ENCODE results near the gene TTLL3. TPM values are rescaled to one million over a fixed set of nuclear protein-coding genes. Genes with fewer than 3 reads are reported as not detected.
"Not testable (repeated sequence)": the region's sequence is repeated elsewhere in the genome, so short reads cannot be mapped to it uniquely, and the experiment has no call there.

TTLL3 gene
- total RNA-seq, 2 donors from 2014 or later: 24.1 to 88.0 TPM

GRCh38 chr3:9866639-9867038 lies 56.6 kb downstream of the TTLL3 start:
- Histone ChIP-seq H3K27ac (no peak overlapping the region), H3K4me1 (peaks cover 7% of the 10 kb centered on the region), H3K27me3 (no peaks in the 10 kb centered on the region), H3K4me3 (no peak overlapping the region), H3K9me3 (no peaks in the 10 kb centered on the region), H3K36me3 (replicated peaks in 1 of 2; ENCODE audit: insufficient read depth in 1 of 2, low read depth in 2 of 2) (no peaks in the 10 kb centered on the region)
- DNase-seq: no peak
- whole genome bisulfite sequencing, 2 donors: 80 to 91% methylated on average over 8 of the region's 8 CpGs
- no peak for ATAC-seq
- no peak for TF ChIP-seq POLR2A (IDR thresholded peaks at IDR 0.05)
- TF ChIP-seq CTCF (IDR thresholded peaks at IDR 0.05): no peak
- intact Hi-C loops (cut with DNase I): no loop called here

- Histone ChIP-seq H3K27ac (no peak overlapping the region), H3K4me3 (no peak overlapping the region), H3K9me3 (no peaks in the 10 kb centered on the region), H3K27me3 (no peaks in the 10 kb centered on the region), H3K4me1 (peaks cover 7% of the 10 kb centered on the region), H3K36me3 (replicated peaks in 1 of 2; ENCODE audit: insufficient read depth in 1 of 2, low read depth in 2 of 2) (no peaks in the 10 kb centered on the region)
- ATAC-seq (no peak), DNase-seq (no peak)
- 89 to 90% methylated on average over 9 to 12 of the region's 12 CpGs for WGBS, 2 donors
- TF ChIP-seq POLR2A (IDR thresholded peaks at IDR 0.05) (no peak), CTCF (IDR thresholded peaks at IDR 0.05) (no peak)
- intact Hi-C loops (cut with DNase I): no loop called here
Observed at GRCh38 chr3:9867106-9867505, 57.0 kb downstream of the TTLL3 start.

- DNase-seq (no peak), ATAC-seq (no peak)
- Histone ChIP-seq H3K9me3 (no peaks in the 10 kb centered on the region), H3K4me3 (no peak overlapping the region), H3K4me1 (no peaks in the 10 kb centered on the region), H3K36me3 (replicated peaks in 1 of 2; ENCODE audit: insufficient read depth in 1 of 2, low read depth in 2 of 2) (no peaks in the 10 kb centered on the region), H3K27ac (no peak overlapping the region), H3K27me3 (no peaks in the 10 kb centered on the region)
- intact Hi-C loops (cut with DNase I): no loop called here
- no peak for TF ChIP-seq CTCF (IDR thresholded peaks at IDR 0.05)
- TF ChIP-seq POLR2A (IDR thresholded peaks at IDR 0.05): no peak
- WGBS, 2 donors: 55 to 60% methylated on average over 1 to 5 of the region's 5 CpGs
Observed at GRCh38 chr3:9869955-9870354, 59.9 kb downstream of the TTLL3 start.

- no peak for ATAC-seq
- TF ChIP-seq POLR2A (IDR thresholded peaks at IDR 0.05) (no peak), CTCF (IDR thresholded peaks at IDR 0.05) (no peak)
- Histone ChIP-seq H3K36me3 (replicated peaks in 1 of 2; ENCODE audit: insufficient read depth in 1 of 2, low read depth in 2 of 2) (no peaks in the 10 kb centered on the region), H3K4me1 (no peaks in the 10 kb centered on the region), H3K27ac (no peak overlapping the region), H3K4me3 (no peak overlapping the region), H3K27me3 (no peaks in the 10 kb centered on the region), H3K9me3 (no peaks in the 10 kb centered on the region)
- intact Hi-C loops (cut with DNase I): no loop called here
- 83 to 95% methylated on average over 1 of the region's 1 CpG for WGBS, 2 donors
- no peak for DNase-seq
Observed at GRCh38 chr3:9870978-9871377, 60.9 kb downstream of the TTLL3 start.

- DNase-seq; H3K27ac ChIP-seq; H3K4me1 ChIP-seq; H3K27me3 ChIP-seq; H3K36me3 ChIP-seq (replicated peaks in 1 of 2; ENCODE audit: insufficient read depth in 1 of 2, low read depth in 2 of 2); ATAC-seq; H3K4me3 ChIP-seq; intact Hi-C loops (cut with DNase I); H3K9me3 ChIP-seq: not testable (repeated sequence)
- 80 to 87% methylated on average over 5 of the region's 5 CpGs for WGBS, 2 donors
Observed at GRCh38 chr3:9872067-9872466, 62.0 kb downstream of the TTLL3 start.

Data from body of pancreas (tissue), 4 donors.